Measurements from ENCODE around the gene PPP1R36.
A peak's percentile ranks its signal among the peaks of the same experiment; 100 is the strongest.
"Not testable (repeated sequence)": the region's sequence is repeated elsewhere in the genome, so short reads cannot be mapped to it uniquely, and the experiment has no call there.

Gene PPP1R36

GRCh38 chr14:64604881-64605280 lies 55.1 kb downstream of the PPP1R36 start:
- no peak overlapping the region for H3K4me3 ChIP-seq (ENCODE audit: low read length)
- peak; percentile 39 for DNase-seq (ENCODE audit: low read depth, low spot score)

- no peak for DNase-seq (ENCODE audit: low read depth, low spot score)
- no peak overlapping the region for H3K4me3 ChIP-seq (ENCODE audit: low read length)
These were observed 56.3 kb downstream of the PPP1R36 start for GRCh38 chr14:64605926-64606685.

GRCh38 chr14:64610049-64610746 lies 60.4 kb downstream of the PPP1R36 start:
- DNase-seq (ENCODE audit: low read depth, low spot score) = no peak
- H3K4me3 ChIP-seq (ENCODE audit: low read length) = no peak overlapping the region

- no peak for DNase-seq (ENCODE audit: low read depth, low spot score)
- no peak overlapping the region for H3K4me3 ChIP-seq (ENCODE audit: low read length)
These were observed 61.7 kb downstream of the PPP1R36 start for GRCh38 chr14:64611358-64612020.

- H3K4me3 ChIP-seq (ENCODE audit: low read length) = no peak overlapping the region
- DNase-seq (ENCODE audit: low read depth, low spot score) = no peak
These were observed 62.2 kb downstream of the PPP1R36 start for GRCh38 chr14:64612021-64612380.

GRCh38 chr14:64612971-64613666 lies 63.4 kb downstream of the PPP1R36 start:
- peak; percentile 30 for DNase-seq (ENCODE audit: low read depth, low spot score)
- no peak overlapping the region for H3K4me3 ChIP-seq (ENCODE audit: low read length)

- no peak for DNase-seq (ENCODE audit: low read depth, low spot score)
These were observed 64.4 kb downstream of the PPP1R36 start for GRCh38 chr14:64614166-64614565.

GRCh38 chr14:64614805-64615391 lies 65.1 kb downstream of the PPP1R36 start:
- no peak for DNase-seq (ENCODE audit: low read depth, low spot score)
- H3K4me3 ChIP-seq (ENCODE audit: low read length) = no peak overlapping the region

More at GRCh38 chr14:64614166-64614565, 64.4 kb downstream of the PPP1R36 start:
- no peak overlapping the region for H3K4me3 ChIP-seq (ENCODE audit: low read length)

GRCh38 chr14:64617872-64618408 lies 68.2 kb downstream of the PPP1R36 start:
- DNase-seq (ENCODE audit: low read depth, low spot score); H3K4me3 ChIP-seq (ENCODE audit: low read length): not testable (repeated sequence)

GRCh38 chr14:64620910-64621309 lies 71.1 kb downstream of the PPP1R36 start:
- H3K4me3 ChIP-seq (ENCODE audit: low read length) = no peak overlapping the region
- DNase-seq (ENCODE audit: low read depth, low spot score) = no peak

GRCh38 chr14:64623554-64624165 lies 73.9 kb downstream of the PPP1R36 start:
- peak; percentile 30 for DNase-seq (ENCODE audit: low read depth, low spot score)
- H3K4me3 ChIP-seq (ENCODE audit: low read length) = no peak overlapping the region

GRCh38 chr14:64625386-64626232 lies 75.8 kb downstream of the PPP1R36 start:
- no peak overlapping the region for H3K4me3 ChIP-seq (ENCODE audit: low read length)

GRCh38 chr14:64628940-64629408 lies 79.2 kb downstream of the PPP1R36 start:
- DNase-seq (ENCODE audit: low read depth, low spot score) = no peak
- H3K4me3 ChIP-seq (ENCODE audit: low read length) = no peak overlapping the region

More at GRCh38 chr14:64625386-64626232, 75.8 kb downstream of the PPP1R36 start:
- DNase-seq (ENCODE audit: low read depth, low spot score) = no peak

GRCh38 chr14:64630778-64631177 lies 81.0 kb downstream of the PPP1R36 start:
- H3K4me3 ChIP-seq (ENCODE audit: low read length) = no peak overlapping the region
- no peak for DNase-seq (ENCODE audit: low read depth, low spot score)

- H3K4me3 ChIP-seq (ENCODE audit: low read length); DNase-seq (ENCODE audit: low read depth, low spot score): not testable (repeated sequence)
These were observed 81.5 kb downstream of the PPP1R36 start for GRCh38 chr14:64631222-64631621.

GRCh38 chr14:64632056-64632455 lies 82.3 kb downstream of the PPP1R36 start:
- DNase-seq (ENCODE audit: low read depth, low spot score) = no peak
- H3K4me3 ChIP-seq (ENCODE audit: low read length) = no peak overlapping the region

GRCh38 chr14:64634558-64634957 lies 84.8 kb downstream of the PPP1R36 start:
- no peak for DNase-seq (ENCODE audit: low read depth, low spot score)
- H3K4me3 ChIP-seq (ENCODE audit: low read length) = no peak overlapping the region

Data from Jurkat, Clone E6-1 (cell line).